HEK293 (cell line): ENCODE results near the gene SURF1.

Experiments used
- CTCF ChIA-PET: fragments of 350-600 bp; formaldehyde crosslinking; extraction: SDS; loops from one replicate; lab custom pipeline; 2021; ENCODE audit warnings: antibody characterized with exemption; lab: Yijun Ruan, JAX
- POLR2A ChIA-PET: fragments of 300-600 bp; formaldehyde crosslinking; extraction: SDS; loops from one replicate; lab custom pipeline; 2020; ENCODE audit warnings: antibody characterized with exemption, inconsistent platforms; lab: Yijun Ruan, JAX
- H3K27ac ChIP-seq: fragments of 200-500 bp; sonication (Bioruptor generic); 2 replicates; pipeline ENCODE4 v1.5.1; 2014; ENCODE audit warnings: low read depth, low read length, control low read depth, inconsistent platforms; ENCODE audit errors: extremely low read depth
- H3K36me3 ChIP-seq, 2 experiments: fragments of 200-500 bp in 1 of 2; sonication (Bioruptor generic) in 1 of 2; 1 replicate in 1 of 2; 2 replicates in 1 of 2; pipeline ENCODE4 v1.5.1; 2014 to 2017; ENCODE audit warnings: inconsistent platforms in 2 of 2, low read length in 2 of 2; ENCODE audit not compliant: control insufficient read depth in 2 of 2, insufficient read depth in 1 of 2
- H3K4me1 ChIP-seq: fragments of 200-500 bp; sonication (Bioruptor generic); 2 replicates; pipeline ENCODE4 v1.5.1; 2014; ENCODE audit warnings: mild to moderate bottlenecking, low read length, inconsistent platforms; ENCODE audit not compliant: control insufficient read depth, insufficient read depth
- H3K4me3 ChIP-seq: 2 replicates; pipeline ENCODE4 v1.5.1; 2011; ENCODE audit warnings: low read depth, mild to moderate bottlenecking, control low read depth, low read length, moderate library complexity
- H3K9me3 ChIP-seq: fragments of 200-500 bp; sonication (Bioruptor generic); 2 replicates; pipeline ENCODE4 v1.5.1; 2014; ENCODE audit warnings: low read depth, low read length, inconsistent platforms; ENCODE audit not compliant: control insufficient read depth, insufficient read depth
- GLIS2 ChIP-seq: fragments of 450-650 bp; formaldehyde crosslinking; IDR thresholded peaks from 2 replicates; pipeline ENCODE4 v1.5.1; 2016; ENCODE audit warnings: missing biosample characterization, missing genetic modification characterization
- KLF10 ChIP-seq: fragments of 450-650 bp; IDR thresholded peaks from 2 replicates; pipeline ENCODE4 v1.5.1; 2018; ENCODE audit warnings: missing biosample characterization, mild to moderate bottlenecking, missing genetic modification characterization
- KLF16 ChIP-seq: fragments of 450-650 bp; formaldehyde crosslinking; IDR thresholded peaks from 2 replicates; pipeline ENCODE4 v1.5.1; 2017; ENCODE audit warnings: missing biosample characterization, missing genetic modification characterization
- KLF7 ChIP-seq: fragments of 450-650 bp; formaldehyde crosslinking; IDR thresholded peaks from 2 replicates; pipeline ENCODE4 v1.5.1; 2016; ENCODE audit warnings: missing biosample characterization, missing genetic modification characterization, borderline replicate concordance
- SP2 ChIP-seq: fragments of 450-650 bp; formaldehyde crosslinking; IDR thresholded peaks from 2 replicates; pipeline ENCODE4 v1.5.1; 2016; ENCODE audit warnings: missing biosample characterization, missing genetic modification characterization
- TCF7L2 ChIP-seq: IDR thresholded peaks from 2 replicates; pipeline ENCODE4 v1.6.1; 2011; ENCODE audit warnings: low read depth, mild to moderate bottlenecking, inconsistent platforms, low read length, moderate library complexity, borderline replicate concordance
- YY2 ChIP-seq: fragments of 450-650 bp; formaldehyde crosslinking; IDR thresholded peaks from 2 replicates; pipeline ENCODE4 v1.5.1; 2016; ENCODE audit warnings: missing biosample characterization, missing genetic modification characterization
- ZNF121 ChIP-seq: fragments of 450-650 bp; formaldehyde crosslinking; IDR thresholded peaks from 2 replicates; pipeline ENCODE4 v1.5.1; 2016; ENCODE audit warnings: missing biosample characterization, missing genetic modification characterization
- ZNF19 ChIP-seq: fragments of 450-650 bp; formaldehyde crosslinking; IDR thresholded peaks from 2 replicates; pipeline ENCODE4; 2016; ENCODE audit warnings: missing biosample characterization, missing genetic modification characterization, low read depth
- ZNF341 ChIP-seq: fragments of 450-650 bp; formaldehyde crosslinking; IDR thresholded peaks from 2 replicates; pipeline ENCODE4; 2016; ENCODE audit warnings: low read depth, missing biosample characterization, missing genetic modification characterization
- ZNF366 ChIP-seq: fragments of 450-650 bp; formaldehyde crosslinking; conservative IDR thresholded peaks from 2 replicates; pipeline ENCODE4 v1.5.1; 2016; ENCODE audit warnings: missing biosample characterization, missing genetic modification characterization
- ZNF37A ChIP-seq: fragments of 450-650 bp; IDR thresholded peaks from 2 replicates; pipeline ENCODE4 v1.5.1; 2018; ENCODE audit warnings: missing biosample characterization, missing genetic modification characterization
- ZNF394 ChIP-seq: fragments of 450-650 bp; formaldehyde crosslinking; IDR thresholded peaks from 2 replicates; pipeline ENCODE4 v1.5.1; 2016; ENCODE audit warnings: missing biosample characterization, missing genetic modification characterization, mild to moderate bottlenecking, moderate library complexity, borderline replicate concordance
- ZNF404 ChIP-seq: fragments of 450-650 bp; formaldehyde crosslinking; IDR thresholded peaks from 2 replicates; pipeline ENCODE4 v1.5.1; 2017; ENCODE audit warnings: missing biosample characterization, missing genetic modification characterization
- ZNF423 ChIP-seq: fragments of 450-650 bp; formaldehyde crosslinking; IDR thresholded peaks from 2 replicates; pipeline ENCODE4 v1.5.1; 2016; ENCODE audit warnings: missing biosample characterization, missing genetic modification characterization
- ZNF596 ChIP-seq: fragments of 450-650 bp; IDR thresholded peaks from 2 replicates; pipeline ENCODE4 v1.5.0; 2018; ENCODE audit warnings: missing biosample characterization, mild to moderate bottlenecking, missing genetic modification characterization, moderate library complexity
- ZNF660 ChIP-seq: fragments of 450-650 bp; IDR thresholded peaks from 2 replicates; pipeline ENCODE4 v1.5.1; 2018; ENCODE audit warnings: missing biosample characterization, mild to moderate bottlenecking, missing genetic modification characterization
- ZNF785 ChIP-seq: fragments of 450-650 bp; formaldehyde crosslinking; IDR thresholded peaks from 2 replicates; pipeline ENCODE4 v1.5.1; 2016; ENCODE audit warnings: missing biosample characterization, missing genetic modification characterization
- ZNF830 ChIP-seq: fragments of 450-650 bp; IDR thresholded peaks from 2 replicates; pipeline ENCODE4 v1.5.0; 2018; ENCODE audit warnings: missing biosample characterization, missing genetic modification characterization, low read depth, mild to moderate bottlenecking, moderate library complexity
- TF ChIP-seq, protein P1 (sequence below): fragments of 450-650 bp; formaldehyde crosslinking; IDR thresholded peaks from 2 replicates; pipeline ENCODE4 v1.5.1; 2016; ENCODE audit warnings: missing biosample characterization, missing genetic modification characterization
- TF ChIP-seq, protein P2 (sequence below): fragments of 450-650 bp; formaldehyde crosslinking; IDR thresholded peaks from 2 replicates; pipeline ENCODE4 v1.5.1; 2016; ENCODE audit warnings: missing biosample characterization, missing genetic modification characterization
- TF ChIP-seq, protein P3 (sequence below): fragments of 450-650 bp; formaldehyde crosslinking; IDR thresholded peaks from 2 replicates; pipeline ENCODE4 v1.5.1; 2017; ENCODE audit warnings: missing biosample characterization, missing genetic modification characterization
- TF ChIP-seq, protein P4 (sequence below): fragments of 450-650 bp; formaldehyde crosslinking; IDR thresholded peaks from 2 replicates; pipeline ENCODE4 v1.5.1; 2016; ENCODE audit warnings: missing biosample characterization, missing genetic modification characterization
- TF ChIP-seq, protein P5 (sequence below): fragments of 450-650 bp; formaldehyde crosslinking; IDR thresholded peaks from 2 replicates; pipeline ENCODE4 v1.5.1; 2016; ENCODE audit warnings: missing biosample characterization, missing genetic modification characterization

Gene SURF1

GRCh38 chr9:133306242-133307204 lies 49.8 kb downstream of the SURF1 start:
- no peak for TF ChIP-seq GLIS2 (tag by site-specific recombination)
- no peak for TF ChIP-seq ZNF37A (tag by site-specific recombination)
- no peak for TF ChIP-seq ZNF341
- no peak for TF ChIP-seq ZNF830
- TF ChIP-seq, protein P1, sequence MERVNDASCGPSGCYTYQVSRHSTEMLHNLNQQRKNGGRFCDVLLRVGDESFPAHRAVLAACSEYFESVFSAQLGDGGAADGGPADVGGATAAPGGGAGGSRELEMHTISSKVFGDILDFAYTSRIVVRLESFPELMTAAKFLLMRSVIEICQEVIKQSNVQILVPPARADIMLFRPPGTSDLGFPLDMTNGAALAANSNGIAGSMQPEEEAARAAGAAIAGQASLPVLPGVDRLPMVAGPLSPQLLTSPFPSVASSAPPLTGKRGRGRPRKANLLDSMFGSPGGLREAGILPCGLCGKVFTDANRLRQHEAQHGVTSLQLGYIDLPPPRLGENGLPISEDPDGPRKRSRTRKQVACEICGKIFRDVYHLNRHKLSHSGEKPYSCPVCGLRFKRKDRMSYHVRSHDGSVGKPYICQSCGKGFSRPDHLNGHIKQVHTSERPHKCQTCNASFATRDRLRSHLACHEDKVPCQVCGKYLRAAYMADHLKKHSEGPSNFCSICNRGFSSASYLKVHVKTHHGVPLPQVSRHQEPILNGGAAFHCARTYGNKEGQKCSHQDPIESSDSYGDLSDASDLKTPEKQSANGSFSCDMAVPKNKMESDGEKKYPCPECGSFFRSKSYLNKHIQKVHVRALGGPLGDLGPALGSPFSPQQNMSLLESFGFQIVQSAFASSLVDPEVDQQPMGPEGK = no peak
- no peak for TF ChIP-seq KLF16 (tag by site-specific recombination)
- TF ChIP-seq KLF7 (tag by site-specific recombination) = no peak
- no peak for TF ChIP-seq ZNF121 (tag by site-specific recombination)
- TF ChIP-seq TCF7L2 = no peak
- TF ChIP-seq, protein P2, sequence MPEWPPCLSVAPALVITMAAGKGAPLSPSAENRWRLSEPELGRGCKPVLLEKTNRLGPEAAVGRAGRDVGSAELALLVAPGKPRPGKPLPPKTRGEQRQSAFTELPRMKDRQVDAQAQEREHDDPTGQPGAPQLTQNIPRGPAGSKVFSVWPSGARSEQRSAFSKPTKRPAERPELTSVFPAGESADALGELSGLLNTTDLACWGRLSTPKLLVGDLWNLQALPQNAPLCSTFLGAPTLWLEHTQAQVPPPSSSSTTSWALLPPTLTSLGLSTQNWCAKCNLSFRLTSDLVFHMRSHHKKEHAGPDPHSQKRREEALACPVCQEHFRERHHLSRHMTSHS (tag by site-specific recombination) = no peak
- TF ChIP-seq, protein P3, sequence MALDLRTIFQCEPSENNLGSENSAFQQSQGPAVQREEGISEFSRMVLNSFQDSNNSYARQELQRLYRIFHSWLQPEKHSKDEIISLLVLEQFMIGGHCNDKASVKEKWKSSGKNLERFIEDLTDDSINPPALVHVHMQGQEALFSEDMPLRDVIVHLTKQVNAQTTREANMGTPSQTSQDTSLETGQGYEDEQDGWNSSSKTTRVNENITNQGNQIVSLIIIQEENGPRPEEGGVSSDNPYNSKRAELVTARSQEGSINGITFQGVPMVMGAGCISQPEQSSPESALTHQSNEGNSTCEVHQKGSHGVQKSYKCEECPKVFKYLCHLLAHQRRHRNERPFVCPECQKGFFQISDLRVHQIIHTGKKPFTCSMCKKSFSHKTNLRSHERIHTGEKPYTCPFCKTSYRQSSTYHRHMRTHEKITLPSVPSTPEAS = no peak
- no peaks in the 10 kb centered on the region for H3K4me1 ChIP-seq
- H3K27ac ChIP-seq = no peak overlapping the region
- POLR2A ChIA-PET = no interaction called here
- H3K4me3 ChIP-seq = no peak overlapping the region
- CTCF ChIA-PET = interaction anchor here (0.8 to 2.9 kb wide), 6 partner anchors 14 to 125 kb away, joined by 3 to 12 read pairs (median 4); no protein-coding TSS in a partner anchor
- H3K9me3 ChIP-seq = no peaks in the 10 kb centered on the region
- H3K36me3 ChIP-seq = no peaks in the 10 kb centered on the region

- Histone ChIP-seq H3K27ac (no peak overlapping the region), H3K4me3 (no peak overlapping the region), H3K36me3 (no peaks in the 10 kb centered on the region), H3K9me3 (no peaks in the 10 kb centered on the region), H3K4me1 (no peaks in the 10 kb centered on the region)
- no peak for TF ChIP-seq YY2
- TF ChIP-seq ZNF366 (tag by site-specific recombination) = no peak
- TF ChIP-seq ZNF404 (tag by site-specific recombination) = no peak
- ChIA-PET POLR2A (no interaction called here), CTCF (interaction anchor here (0.8 to 2.9 kb wide), 5 partner anchors 15 to 124 kb away, joined by 3 to 12 read pairs (median 5); no protein-coding TSS in a partner anchor)
Observed at GRCh38 chr9:133305731-133306130, 50.6 kb downstream of the SURF1 start.

DNA sequence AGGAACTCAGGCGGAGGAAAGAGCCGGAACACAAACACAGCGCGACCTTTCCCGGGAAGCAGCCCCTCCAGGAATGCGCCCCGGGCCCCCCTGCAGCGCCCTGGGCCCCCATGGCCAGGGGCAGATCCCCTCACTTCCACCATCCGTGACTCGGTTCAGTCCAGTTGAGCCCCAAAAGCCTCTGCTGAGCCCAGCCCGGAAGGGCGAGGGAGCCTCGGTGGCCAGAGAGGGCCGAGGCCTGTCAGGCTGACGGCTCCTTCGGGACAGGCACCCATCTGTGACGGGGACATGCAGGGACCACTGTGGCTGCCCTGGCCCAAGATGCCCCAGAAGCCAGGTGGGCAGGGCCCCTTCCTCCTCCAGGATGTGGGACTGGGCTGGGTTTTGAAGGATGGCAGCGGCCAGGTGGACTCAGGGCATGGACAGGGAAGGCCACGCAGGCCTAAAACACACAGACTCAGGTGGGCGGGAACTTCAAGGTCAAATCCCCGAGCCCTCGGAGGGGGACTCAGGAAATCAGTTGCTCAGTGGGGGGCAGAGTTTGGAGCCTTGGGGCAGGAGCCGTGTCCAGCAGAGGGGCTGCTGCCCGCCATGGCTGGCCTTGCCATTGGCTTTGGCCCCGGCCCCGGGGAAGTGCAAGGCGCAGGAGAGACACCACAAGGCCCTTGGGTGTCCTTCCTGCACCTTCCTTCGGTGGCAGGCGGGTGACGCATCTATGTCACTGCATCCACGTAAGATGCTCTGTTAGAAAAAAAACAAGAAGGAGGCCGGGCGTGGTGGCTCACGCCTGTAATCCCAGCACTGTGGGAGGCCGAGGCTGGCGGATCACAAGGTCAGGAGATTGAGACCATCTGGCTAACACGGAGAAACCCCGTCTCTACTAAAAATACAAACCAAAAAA lies 51.6 kb downstream of the SURF1 start:
- CTCF ChIA-PET = interaction anchor here (2.9 kb wide), 1 partner anchor 66 kb away, joined by 12 read pairs; no protein-coding TSS in a partner anchor
- TF ChIP-seq ZNF423 (tag by site-specific recombination) (no peak), SP2 (tag by site-specific recombination) (no peak), ZNF785 (tag by site-specific recombination) (no peak), KLF10 (tag by site-specific recombination) (no peak), ZNF19 (tag by site-specific recombination) (no peak), ZNF596 (tag by site-specific recombination) (no peak), ZNF394 (no peak), ZNF660 (tag by site-specific recombination) (no peak)
- TF ChIP-seq, protein P4, sequence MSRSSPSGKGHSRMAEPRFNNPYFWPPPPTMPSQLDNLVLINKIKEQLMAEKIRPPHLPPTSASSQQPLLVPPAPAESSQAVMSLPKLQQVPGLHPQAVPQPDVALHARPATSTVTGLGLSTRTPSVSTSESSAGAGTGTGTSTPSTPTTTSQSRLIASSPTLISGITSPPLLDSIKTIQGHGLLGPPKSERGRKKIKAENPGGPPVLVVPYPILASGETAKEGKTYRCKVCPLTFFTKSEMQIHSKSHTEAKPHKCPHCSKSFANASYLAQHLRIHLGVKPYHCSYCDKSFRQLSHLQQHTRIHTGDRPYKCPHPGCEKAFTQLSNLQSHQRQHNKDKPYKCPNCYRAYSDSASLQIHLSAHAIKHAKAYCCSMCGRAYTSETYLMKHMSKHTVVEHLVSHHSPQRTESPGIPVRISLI = no peak
- TF ChIP-seq, protein P5, sequence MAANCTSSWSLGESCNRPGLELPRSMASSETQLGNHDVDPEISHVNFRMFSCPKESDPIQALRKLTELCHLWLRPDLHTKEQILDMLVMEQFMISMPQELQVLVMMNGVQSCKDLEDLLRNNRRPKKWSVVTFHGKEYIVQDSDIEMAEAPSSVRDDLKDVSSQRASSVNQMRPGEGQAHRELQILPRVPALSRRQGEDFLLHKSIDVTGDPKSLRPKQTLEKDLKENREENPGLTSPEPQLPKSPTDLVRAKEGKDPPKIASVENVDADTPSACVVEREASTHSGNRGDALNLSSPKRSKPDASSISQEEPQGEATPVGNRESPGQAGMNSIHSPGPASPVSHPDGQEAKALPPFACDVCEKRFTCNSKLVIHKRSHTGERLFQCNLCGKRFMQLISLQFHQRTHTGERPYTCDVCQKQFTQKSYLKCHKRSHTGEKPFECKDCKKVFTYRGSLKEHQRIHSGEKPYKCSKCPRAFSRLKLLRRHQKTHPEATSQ (tag by site-specific recombination) = no peak

More for the DNA sequence above, 51.6 kb downstream of the SURF1 start:
- Histone ChIP-seq H3K4me1 (no peaks in the 10 kb centered on the region), H3K9me3 (no peaks in the 10 kb centered on the region), H3K36me3 (no peaks in the 10 kb centered on the region), H3K4me3 (no peak overlapping the region), H3K27ac (no peak overlapping the region)
- POLR2A ChIA-PET = no interaction called here
